ENCODE results near the gene CCR5AS.
A peak's percentile ranks its signal among the peaks of the same experiment; 100 is the strongest.

The CCR5AS gene

DNA sequence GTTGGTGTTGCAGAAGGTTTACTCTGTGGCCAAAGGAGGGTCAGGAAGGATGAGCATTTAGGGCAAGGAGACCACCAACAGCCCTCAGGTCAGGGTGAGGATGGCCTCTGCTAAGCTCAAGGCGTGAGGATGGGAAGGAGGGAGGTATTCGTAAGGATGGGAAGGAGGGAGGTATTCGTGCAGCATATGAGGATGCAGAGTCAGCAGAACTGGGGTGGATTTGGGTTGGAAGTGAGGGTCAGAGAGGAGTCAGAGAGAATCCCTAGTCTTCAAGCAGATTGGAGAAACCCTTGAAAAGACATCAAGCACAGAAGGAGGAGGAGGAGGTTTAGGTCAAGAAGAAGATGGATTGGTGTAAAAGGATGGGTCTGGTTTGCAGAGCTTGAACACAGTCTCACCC is 32.1 kb downstream of the CCR5AS start:
- Mint-ChIP-seq H3K9me3 (no peaks in the 10 kb centered on the region), H3K36me3 (ENCODE audit: insufficient read depth) (peaks cover 41% of the 10 kb centered on the region), H3K27ac (peak overlapping the region; percentile 89 to 92), H3K4me3 (peak overlapping the region; percentile 82 to 83), H3K27me3 (no peaks in the 10 kb centered on the region), H3K4me1 (ENCODE audit: low read depth in 2 of 2) (peaks cover 49 to 70% of the 10 kb centered on the region in 2 donors)
- ATAC-seq (replicated peaks) (no peak), DNase-seq (no peak)

GRCh38 chr3:46372492-46373359 is 34.1 kb downstream of the CCR5AS start:
- Mint-ChIP-seq H3K9me3 (no peaks in the 10 kb centered on the region), H3K4me1 (ENCODE audit: low read depth in 2 of 2) (peaks cover 62 to 84% of the 10 kb centered on the region in 2 donors), H3K36me3 (ENCODE audit: insufficient read depth) (peaks cover 36% of the 10 kb centered on the region), H3K4me3 (peak overlapping the region; percentile 82 to 83), H3K27ac (peak overlapping the region; percentile 89 to 92), H3K27me3 (no peaks in the 10 kb centered on the region)
- DNase-seq (peak; percentile 33 to 43 (median 38)), ATAC-seq (replicated peaks) (peak; percentile 40)

DNA sequence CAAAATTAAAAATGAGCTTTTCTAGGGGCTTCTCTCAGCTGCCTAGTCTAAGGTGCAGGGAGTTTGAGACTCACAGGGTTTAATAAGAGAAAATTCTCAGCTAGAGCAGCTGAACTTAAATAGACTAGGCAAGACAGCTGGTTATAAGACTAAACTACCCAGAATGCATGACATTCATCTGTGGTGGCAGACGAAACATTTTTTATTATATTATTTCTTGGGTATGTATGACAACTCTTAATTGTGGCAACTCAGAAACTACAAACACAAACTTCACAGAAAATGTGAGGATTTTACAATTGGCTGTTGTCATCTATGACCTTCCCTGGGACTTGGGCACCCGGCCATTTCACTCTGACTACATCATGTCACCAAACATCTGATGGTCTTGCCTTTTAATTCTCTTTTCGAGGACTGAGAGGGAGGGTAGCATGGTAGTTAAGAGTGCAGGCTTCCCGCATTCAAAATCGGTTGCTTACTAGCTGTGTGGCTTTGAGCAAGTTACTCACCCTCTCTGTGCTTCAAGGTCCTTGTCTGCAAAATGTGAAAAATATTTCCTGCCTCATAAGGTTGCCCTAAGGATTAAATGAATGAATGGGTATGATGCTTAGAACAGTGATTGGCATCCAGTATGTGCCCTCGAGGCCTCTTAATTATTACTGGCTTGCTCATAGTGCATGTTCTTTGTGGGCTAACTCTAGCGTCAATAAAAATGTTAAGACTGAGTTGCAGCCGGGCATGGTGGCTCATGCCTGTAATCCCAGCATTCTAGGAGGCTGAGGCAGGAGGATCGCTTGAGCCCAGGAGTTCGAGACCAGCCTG is 35.1 kb downstream of the CCR5AS start:
- Mint-ChIP-seq H3K27me3 (no peaks in the 10 kb centered on the region), H3K4me1 (ENCODE audit: low read depth in 2 of 2) (peaks cover 57 to 78% of the 10 kb centered on the region in 2 donors), H3K9me3 (no peaks in the 10 kb centered on the region), H3K4me3 (peak overlapping the region; percentile 82 to 83), H3K36me3 (ENCODE audit: insufficient read depth) (peaks cover 32% of the 10 kb centered on the region), H3K27ac (peak overlapping the region; percentile 89 to 92)
- no peak for DNase-seq
- ATAC-seq (replicated peaks) = no peak

DNA sequence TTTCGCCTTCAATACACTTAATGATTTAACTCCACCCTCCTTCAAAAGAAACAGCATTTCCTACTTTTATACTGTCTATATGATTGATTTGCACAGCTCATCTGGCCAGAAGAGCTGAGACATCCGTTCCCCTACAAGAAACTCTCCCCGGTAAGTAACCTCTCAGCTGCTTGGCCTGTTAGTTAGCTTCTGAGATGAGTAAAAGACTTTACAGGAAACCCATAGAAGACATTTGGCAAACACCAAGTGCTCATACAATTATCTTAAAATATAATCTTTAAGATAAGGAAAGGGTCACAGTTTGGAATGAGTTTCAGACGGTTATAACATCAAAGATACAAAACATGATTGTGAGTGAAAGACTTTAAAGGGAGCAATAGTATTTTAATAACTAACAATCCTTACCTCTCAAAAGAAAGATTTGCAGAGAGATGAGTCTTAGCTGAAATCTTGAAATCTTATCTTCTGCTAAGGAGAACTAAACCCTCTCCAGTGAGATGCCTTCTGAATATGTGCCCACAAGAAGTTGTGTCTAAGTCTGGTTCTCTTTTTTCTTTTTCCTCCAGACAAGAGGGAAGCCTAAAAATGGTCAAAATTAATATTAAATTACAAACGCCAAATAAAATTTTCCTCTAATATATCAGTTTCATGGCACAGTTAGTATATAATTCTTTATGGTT is 35.9 kb downstream of the CCR5AS start, which contains the start of gene CCR5:
TSS of gene CCR5 (plus strand) at position 108 of the 680 bp plus-strand sequence. CDS start 1,957 bp downstream, outside the sequence.
- Mint-ChIP-seq H3K36me3 (ENCODE audit: insufficient read depth) (peaks cover 32% of the 10 kb centered on the region), H3K4me3 (peak within 1 kb of the TSS; percentile 82 to 83), H3K27me3 (no peaks in the 10 kb centered on the region), H3K9me3 (no peaks in the 10 kb centered on the region), H3K4me1 (ENCODE audit: low read depth in 2 of 2) (peaks cover 61 to 80% of the 10 kb centered on the region in 2 donors), H3K27ac (peak within 1 kb of the TSS; percentile 89 to 92)
- ATAC-seq (replicated peaks) (peak; percentile 55), DNase-seq (peak in 2 of 3 experiments; percentile 33 to 41)

- Mint-ChIP-seq H3K36me3 (ENCODE audit: insufficient read depth) (peaks cover 29% of the 10 kb centered on the region), H3K4me3 (peak overlapping the region; percentile 82 to 83), H3K9me3 (no peaks in the 10 kb centered on the region), H3K4me1 (ENCODE audit: low read depth in 2 of 2) (peaks cover 59 to 81% of the 10 kb centered on the region in 2 donors), H3K27ac (peak overlapping the region; percentile 89 to 92), H3K27me3 (no peaks in the 10 kb centered on the region)
- ATAC-seq (replicated peaks) (peak; percentile 18), DNase-seq (no peak)
Measured at GRCh38 chr3:46369675-46370132, 37.2 kb downstream of the CCR5AS start.

- Mint-ChIP-seq H3K27me3 (no peaks in the 10 kb centered on the region), H3K36me3 (ENCODE audit: insufficient read depth) (peaks cover 23% of the 10 kb centered on the region), H3K4me1 (ENCODE audit: low read depth in 2 of 2) (peaks cover 53 to 78% of the 10 kb centered on the region in 2 donors), H3K9me3 (no peaks in the 10 kb centered on the region), H3K4me3 (peak overlapping the region; percentile 82 to 83), H3K27ac (peak overlapping the region; percentile 89 to 92)
- DNase-seq = no peak
- ATAC-seq (replicated peaks) = no peak
Measured at GRCh38 chr3:46369151-46369550, 37.7 kb downstream of the CCR5AS start.

DNA sequence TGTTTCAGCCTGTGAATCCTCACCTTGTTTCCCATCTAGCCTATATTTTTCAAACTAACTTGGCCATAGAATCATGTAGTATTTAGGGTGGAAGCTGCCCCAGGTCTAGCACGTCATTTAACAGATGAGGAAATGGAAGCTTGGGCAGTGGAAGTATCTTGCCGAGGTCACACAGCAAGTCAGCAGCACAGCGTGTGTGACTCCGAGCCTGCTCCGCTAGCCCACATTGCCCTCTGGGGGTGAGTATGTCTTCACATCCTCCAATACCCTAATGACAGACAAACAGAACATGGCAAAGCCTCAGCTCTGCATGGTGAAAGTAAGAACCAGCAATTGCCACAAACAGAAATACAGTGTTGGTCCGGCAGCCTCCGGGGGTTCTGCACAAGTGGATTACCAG is 38.3 kb downstream of the CCR5AS start:
- peaks cover 50 to 76% of the 10 kb centered on the region in 2 donors for H3K4me1 Mint-ChIP-seq (ENCODE audit: low read depth in 2 of 2)
- DNase-seq = peak; percentile 68 to 71 (median 69)
- peak overlapping the region; percentile 82 to 83 for H3K4me3 Mint-ChIP-seq
- H3K27me3 Mint-ChIP-seq = no peaks in the 10 kb centered on the region
- H3K27ac Mint-ChIP-seq = peak overlapping the region; percentile 89 to 92
- peaks cover 17% of the 10 kb centered on the region for H3K36me3 Mint-ChIP-seq (ENCODE audit: insufficient read depth)
- H3K9me3 Mint-ChIP-seq = no peaks in the 10 kb centered on the region
- peak; percentile 80 for ATAC-seq (replicated peaks)

GRCh38 chr3:46367811-46368210 is 39.1 kb downstream of the CCR5AS start:
- peaks cover 42 to 70% of the 10 kb centered on the region in 2 donors for H3K4me1 Mint-ChIP-seq (ENCODE audit: low read depth in 2 of 2)
- H3K27me3 Mint-ChIP-seq = no peaks in the 10 kb centered on the region
- no peak for DNase-seq
- no peaks in the 10 kb centered on the region for H3K9me3 Mint-ChIP-seq
- peaks cover 10% of the 10 kb centered on the region for H3K36me3 Mint-ChIP-seq (ENCODE audit: insufficient read depth)
- H3K4me3 Mint-ChIP-seq = peak overlapping the region; percentile 82 to 83
- ATAC-seq (replicated peaks) = no peak
- H3K27ac Mint-ChIP-seq = peak overlapping the region; percentile 89 to 92

GRCh38 chr3:46365737-46366524 is 40.9 kb downstream of the CCR5AS start:
- Mint-ChIP-seq H3K27ac (peak overlapping the region; percentile 61 to 84), H3K4me3 (peak overlapping the region; percentile 14 to 17), H3K27me3 (no peaks in the 10 kb centered on the region), H3K4me1 (ENCODE audit: low read depth in 2 of 2) (peaks cover 51 to 72% of the 10 kb centered on the region in 2 donors), H3K36me3 (ENCODE audit: insufficient read depth) (peaks cover 15% of the 10 kb centered on the region), H3K9me3 (no peaks in the 10 kb centered on the region)
- no peak for ATAC-seq (replicated peaks)
- DNase-seq = no peak

- H3K4me1 Mint-ChIP-seq (ENCODE audit: low read depth in 2 of 2) = peaks cover 57 to 72% of the 10 kb centered on the region in 2 donors
Measured at GRCh38 chr3:46365041-46365440, 41.8 kb downstream of the CCR5AS start.

DNA sequence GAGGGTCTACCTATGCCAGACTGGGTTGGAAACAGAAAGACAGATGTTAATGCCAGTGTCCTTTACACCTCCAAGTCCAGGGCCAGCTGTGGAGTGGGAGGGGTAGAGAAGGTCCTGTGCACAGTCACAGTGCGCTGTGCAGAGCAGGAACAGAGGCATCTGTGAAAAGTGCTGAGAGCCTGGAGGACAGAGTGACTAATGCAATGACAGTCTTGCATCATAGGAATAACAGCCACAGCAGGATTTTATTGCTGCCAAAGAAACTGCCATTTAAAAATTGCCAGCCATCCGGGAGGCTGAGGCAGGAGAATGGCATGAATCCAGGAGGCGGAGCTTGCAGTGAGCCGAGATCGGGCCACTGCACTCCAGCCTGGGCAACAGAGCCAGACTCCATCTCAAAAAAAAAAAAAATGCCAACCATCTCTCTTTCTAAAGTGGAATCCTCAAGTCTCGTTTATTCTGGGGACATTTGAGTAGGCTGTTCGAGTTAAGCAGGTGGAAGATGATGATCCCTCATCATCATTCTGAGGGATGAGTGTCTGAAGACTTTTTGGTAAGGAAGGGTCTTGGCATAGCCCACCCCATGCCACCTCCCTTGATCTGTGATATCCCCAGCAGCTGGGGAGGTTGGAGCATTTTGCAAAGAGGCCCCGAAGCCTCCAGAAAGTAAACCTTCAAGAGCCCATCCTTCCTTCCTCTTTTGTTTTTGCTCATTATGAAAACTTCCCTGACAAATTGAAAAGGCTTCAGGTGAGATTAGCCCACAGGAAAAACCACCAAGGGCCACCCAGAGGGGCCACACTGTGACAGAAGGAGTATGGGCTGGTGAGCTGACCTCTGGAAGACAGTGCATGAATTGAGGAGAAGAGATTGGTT is 45.2 kb downstream of the CCR5AS start:
- Mint-ChIP-seq H3K4me3 (peak overlapping the region; percentile 56 to 58), H3K27ac (peak overlapping the region; percentile 87 to 93), H3K9me3 (no peaks in the 10 kb centered on the region), H3K36me3 (ENCODE audit: insufficient read depth) (peaks cover 44% of the 10 kb centered on the region), H3K27me3 (no peaks in the 10 kb centered on the region), H3K4me1 (ENCODE audit: low read depth in 2 of 2) (peaks cover 57 to 73% of the 10 kb centered on the region in 2 donors)
- DNase-seq = no peak
- ATAC-seq (replicated peaks) = peak; percentile 36

More at GRCh38 chr3:46365041-46365440, 41.8 kb downstream of the CCR5AS start:
- no peak for DNase-seq
- Mint-ChIP-seq H3K27ac (peak overlapping the region in 1 of 2 donors; percentile 38), H3K36me3 (ENCODE audit: insufficient read depth) (peaks cover 19% of the 10 kb centered on the region), H3K4me3 (no peak overlapping the region), H3K9me3 (no peaks in the 10 kb centered on the region), H3K27me3 (no peaks in the 10 kb centered on the region)
- ATAC-seq (replicated peaks) = no peak

All from effector memory CD8-positive, alpha-beta T cell (primary cell).